Tibial nerve (tissue), 4 donors: ENCODE data around the gene ALKBH3. TPM values are rescaled to one million over a fixed set of nuclear protein-coding genes. Genes with fewer than 3 reads are reported as not detected.

ENCODE experiments used
- DNase-seq, 2 donors: peaks; one replicate each; pipeline ENCODE4 v3.0.0-alpha.2; 2019; ENCODE audit warnings: low spot score in 2 of 2
- H3K27ac ChIP-seq, 4 donors: fragments of 200-600 bp; sonication (generic) in 3 of 4; one replicate each; pipeline ENCODE4 v1.5.1; 2017 to 2019; ENCODE audit warnings: mild to moderate bottlenecking in 1 of 4
- H3K27me3 ChIP-seq, 2 donors: fragments of 200-600 bp; sonication (generic) in 1 of 2; one replicate each; pipeline versions ENCODE4 v1.5.1 to v1.6.0; 2017 to 2019
- H3K36me3 ChIP-seq, 3 donors: fragments of 200-600 bp; sonication (generic); one replicate each; pipeline ENCODE4 v1.5.1; 2018 to 2019
- H3K4me1 ChIP-seq, 4 donors: fragments of 200-600 bp; sonication (generic) in 3 of 4; one replicate each; pipeline ENCODE4 v1.5.1; 2017 to 2019
- H3K4me3 ChIP-seq, 4 donors: fragments of 200-600 bp; sonication (generic) in 3 of 4; one replicate each; pipeline ENCODE4 v1.5.1; 2017 to 2019; ENCODE audit warnings: mild to moderate bottlenecking in 1 of 4, moderate library complexity in 1 of 4
- H3K9me3 ChIP-seq, 4 donors: fragments of 200-600 bp; sonication (generic) in 3 of 4; one replicate each; pipeline ENCODE4 v1.5.1; 2017 to 2019
- EP300 ChIP-seq, 2 donors: sonication (generic); formaldehyde crosslinking; IDR thresholded peaks; one replicate each; pipeline ENCODE4 v1.6.1; 2017; ENCODE audit warnings: antibody characterized with exemption in 2 of 2, mild to moderate bottlenecking in 1 of 2
- WGBS, 2 donors: methylation state at CpG; one replicate each; pipeline ENCODE4 v1.1.5; 2018; 5-methylcytosine and 5-hydroxymethylcytosine counted together
- total RNA-seq, 4 donors: library from RNA; depleted of rRNA; stranded (reverse); fragments of >200 nt; gene quantifications; one replicate each; pipeline ENCODE4 v1.1.0, GENCODE V29; 2016
- TF ChIP-seq, protein P1 (sequence below), 5 experiments: fragments of 200-600 bp in 3 of 5; fragments of 450-650 bp in 2 of 5; sonication (generic) in 3 of 5; IDR thresholded peaks; one replicate each; pipeline ENCODE4 v1.5.1; 2016 to 2019; ENCODE audit warnings: antibody characterized with exemption in 5 of 5, mild to moderate bottlenecking in 3 of 5, moderate library complexity in 2 of 5

Gene ALKBH3
- total RNA-seq, 4 donors from 2014 or later, result 30.4 to 45.0 (median 38.0) TPM

DNA sequence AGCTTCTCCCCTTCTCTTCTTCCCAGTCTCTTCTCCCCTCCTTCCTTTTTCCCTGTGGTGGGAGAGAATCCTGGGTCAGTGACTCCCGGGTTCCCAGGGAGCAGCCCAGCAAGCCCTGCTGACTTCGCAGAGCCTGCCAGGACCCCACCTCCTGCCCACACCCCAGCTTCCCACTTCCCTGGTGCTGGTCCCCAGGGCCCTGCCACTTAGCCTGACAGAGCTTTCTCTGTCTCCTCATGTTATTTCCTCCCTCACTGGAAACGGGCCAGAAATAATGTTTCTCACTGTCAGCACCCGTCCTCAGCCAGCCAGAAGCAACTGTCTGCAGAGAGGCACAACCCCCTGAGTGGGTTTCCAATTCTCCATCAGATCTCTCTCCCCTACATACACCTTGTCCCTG lies 88.9 kb downstream of the ALKBH3 start:
- no peak for DNase-seq
- Histone ChIP-seq H3K36me3 (no peaks in the 10 kb centered on the region), H3K4me1 (peaks cover 0 to 18% (median 6%) of the 10 kb centered on the region in 4 donors), H3K27me3 (no peaks in the 10 kb centered on the region), H3K27ac (peak overlapping the region in 1 of 4 donors; percentile 29), H3K9me3 (peaks cover 0 to 13% (median 0%) of the 10 kb centered on the region in 4 donors), H3K4me3 (no peak overlapping the region)
- TF ChIP-seq EP300 (IDR thresholded peaks at IDR 0.05), result peak in 1 of 2 donors; percentile 35
- TF ChIP-seq, protein P1, sequence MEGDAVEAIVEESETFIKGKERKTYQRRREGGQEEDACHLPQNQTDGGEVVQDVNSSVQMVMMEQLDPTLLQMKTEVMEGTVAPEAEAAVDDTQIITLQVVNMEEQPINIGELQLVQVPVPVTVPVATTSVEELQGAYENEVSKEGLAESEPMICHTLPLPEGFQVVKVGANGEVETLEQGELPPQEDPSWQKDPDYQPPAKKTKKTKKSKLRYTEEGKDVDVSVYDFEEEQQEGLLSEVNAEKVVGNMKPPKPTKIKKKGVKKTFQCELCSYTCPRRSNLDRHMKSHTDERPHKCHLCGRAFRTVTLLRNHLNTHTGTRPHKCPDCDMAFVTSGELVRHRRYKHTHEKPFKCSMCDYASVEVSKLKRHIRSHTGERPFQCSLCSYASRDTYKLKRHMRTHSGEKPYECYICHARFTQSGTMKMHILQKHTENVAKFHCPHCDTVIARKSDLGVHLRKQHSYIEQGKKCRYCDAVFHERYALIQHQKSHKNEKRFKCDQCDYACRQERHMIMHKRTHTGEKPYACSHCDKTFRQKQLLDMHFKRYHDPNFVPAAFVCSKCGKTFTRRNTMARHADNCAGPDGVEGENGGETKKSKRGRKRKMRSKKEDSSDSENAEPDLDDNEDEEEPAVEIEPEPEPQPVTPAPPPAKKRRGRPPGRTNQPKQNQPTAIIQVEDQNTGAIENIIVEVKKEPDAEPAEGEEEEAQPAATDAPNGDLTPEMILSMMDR (IDR thresholded peaks at IDR 0.05), result no peak
- 4 to 7% methylated on average over 4 of the region's 4 CpGs for WGBS, 2 donors

Other genes with a start within 250 kb of the ALKBH3 start
- gene HSD17B12, start 200.1 kb upstream of the ALKBH3 start, total RNA-seq, result 10 to 100 TPM; 54.9 to 75.9 (median 62.9) TPM
- 100 to 1,000 TPM; 127 to 220 (median 157) TPM for gene C11orf96, start 61.8 kb downstream of the ALKBH3 start, total RNA-seq
- under 1 TPM in 1 of 4 donors, not detected in 3; 0.78 TPM for gene ACCSL, start 167.2 kb downstream of the ALKBH3 start, total RNA-seq
- 10 to 100 TPM; 17.7 to 45.8 (median 31.5) TPM for gene ACCS, start 185.4 kb downstream of the ALKBH3 start, total RNA-seq
- gene EXT2, start 214.8 kb downstream of the ALKBH3 start, total RNA-seq, result 10 to 100 TPM; 69.3 to 80.0 (median 73.1) TPM